Liver (tissue), 9 donors: ENCODE measurements around the gene RNF182. TPM values are rescaled to one million over a fixed set of nuclear protein-coding genes. Genes with fewer than 3 reads are reported as not detected.
"Not testable (repeated sequence)": the region's sequence is repeated elsewhere in the genome, so short reads cannot be mapped to it uniquely, and the experiment has no call there.

Source experiments
- DNase-seq: peaks from one replicate; pipeline ENCODE4 v3.0.0-alpha.2; 2017; ENCODE audit warnings: low spot score
- H3K27ac ChIP-seq, 2 donors: one replicate each; pipeline ENCODE4 v1.7.0; 2013; ENCODE audit warnings: inconsistent platforms in 2 of 2, low read length in 2 of 2, control low read depth in 1 of 2, low read depth in 1 of 2, mild to moderate bottlenecking in 1 of 2
- H3K27me3 ChIP-seq, 4 donors: one replicate each; pipeline versions ENCODE4 v1.6.1 to v1.7.0; 2013; ENCODE audit warnings: low read length in 3 of 4, inconsistent platforms in 1 of 4, mild to moderate bottlenecking in 1 of 4, moderate library complexity in 1 of 4; ENCODE audit not compliant: control insufficient read depth in 4 of 4, insufficient read depth in 4 of 4
- H3K36me3 ChIP-seq, 4 donors: one replicate each; pipeline versions ENCODE4 v1.6.1 to v1.7.0; 2013; ENCODE audit warnings: low read length in 3 of 4, mild to moderate bottlenecking in 3 of 4, low read depth in 1 of 4, moderate library complexity in 1 of 4; ENCODE audit not compliant: control insufficient read depth in 4 of 4, insufficient read depth in 3 of 4
- H3K4me1 ChIP-seq, 4 donors: one replicate each; pipeline versions ENCODE4 v1.6.1 to v1.7.0; 2013; ENCODE audit warnings: low read length in 3 of 4, mild to moderate bottlenecking in 3 of 4, moderate library complexity in 1 of 4; ENCODE audit not compliant: control insufficient read depth in 4 of 4, insufficient read depth in 4 of 4
- H3K4me3 ChIP-seq, 3 donors: one replicate each; pipeline versions ENCODE4 v1.6.1 to v1.7.0; 2013; ENCODE audit warnings: low read length in 3 of 3, control low read depth in 1 of 3, low read depth in 1 of 3, mild to moderate bottlenecking in 1 of 3
- H3K9ac ChIP-seq, 2 donors: one replicate each; pipeline ENCODE4 v1.7.0; 2013; ENCODE audit warnings: low read length in 2 of 2, mild to moderate bottlenecking in 2 of 2, moderate library complexity in 2 of 2, control low read depth in 1 of 2, low read depth in 1 of 2
- H3K9me3 ChIP-seq, 4 donors: one replicate each; pipeline versions ENCODE4 v1.6.1 to v1.7.0; 2013; ENCODE audit warnings: low read length in 3 of 4; ENCODE audit not compliant: control insufficient read depth in 4 of 4
- ATF3 ChIP-seq: IDR thresholded peaks from 2 replicates; pipeline ENCODE4 v1.6.1; 2016; ENCODE audit warnings: antibody characterized with exemption
- CTCF ChIP-seq: fragments of 150-350 bp; IDR thresholded peaks from 2 replicates; pipeline ENCODE4 v1.5.1; 2017; ENCODE audit warnings: improper control_type of control experiment, low read depth, low read length; ENCODE audit not compliant: missing input control
- EGR1 ChIP-seq, 2 donors: IDR thresholded peaks; 2 replicates each; pipeline ENCODE4 v1.6.1; 2016 to 2018; ENCODE audit warnings: antibody characterized with exemption in 2 of 2, low read depth in 2 of 2
- FOXA1 ChIP-seq: IDR thresholded peaks from 2 replicates; pipeline ENCODE4 v1.6.1; 2016; ENCODE audit warnings: antibody characterized with exemption
- FOXA2 ChIP-seq: IDR thresholded peaks from 2 replicates; pipeline ENCODE4 v1.6.1; 2016; ENCODE audit warnings: antibody characterized with exemption
- GABPA ChIP-seq, 2 donors: IDR thresholded peaks in 1 of 2; conservative IDR thresholded peaks in 1 of 2; 2 replicates each; pipeline ENCODE4 v1.6.1; 2016; ENCODE audit warnings: antibody characterized with exemption in 2 of 2, mild to moderate bottlenecking in 1 of 2, moderate library complexity in 1 of 2
- HNF4A ChIP-seq, 2 donors: conservative IDR thresholded peaks; 2 replicates each; pipeline ENCODE4 v1.6.1; 2016; ENCODE audit warnings: antibody characterized with exemption in 2 of 2, mild to moderate bottlenecking in 2 of 2
- HNF4G ChIP-seq: IDR thresholded peaks from 2 replicates; pipeline ENCODE4 v1.6.1; 2016; ENCODE audit warnings: antibody characterized with exemption
- JUND ChIP-seq, 2 donors: IDR thresholded peaks; 2 replicates each; pipeline ENCODE4 v1.6.1; 2016; ENCODE audit warnings: antibody characterized with exemption in 2 of 2
- NR2F2 ChIP-seq: IDR thresholded peaks from 2 replicates; pipeline ENCODE4 v1.6.1; 2016; ENCODE audit warnings: antibody characterized with exemption
- RAD21 ChIP-seq, 2 donors: IDR thresholded peaks; 2 replicates each; pipeline ENCODE4 v1.6.1; 2016; ENCODE audit warnings: antibody characterized with exemption in 2 of 2, mild to moderate bottlenecking in 2 of 2
- RXRA ChIP-seq, 2 donors: IDR thresholded peaks; 2 replicates each; pipeline ENCODE4 v1.6.1; 2017 to 2018; ENCODE audit warnings: antibody characterized with exemption in 2 of 2, mild to moderate bottlenecking in 1 of 2
- SP1 ChIP-seq: IDR thresholded peaks from 2 replicates; pipeline ENCODE4 v1.6.1; 2018; ENCODE audit warnings: antibody characterized with exemption, mild to moderate bottlenecking
- TAF1 ChIP-seq: conservative IDR thresholded peaks from 2 replicates; pipeline ENCODE4 v1.6.1; 2016; ENCODE audit warnings: antibody characterized with exemption, mild to moderate bottlenecking
- YY1 ChIP-seq: IDR thresholded peaks from 2 replicates; pipeline ENCODE4 v1.6.1; 2016; ENCODE audit warnings: antibody characterized with exemption, mild to moderate bottlenecking
- ZBTB33 ChIP-seq: IDR thresholded peaks from 2 replicates; pipeline ENCODE4 v1.6.1; 2016; ENCODE audit warnings: antibody characterized with exemption
- WGBS: extraction: QIAGEN DNeasy Blood & Tissue Kit; methylation state at CpG from one replicate; pipeline ENCODE4 v1.1.7; 2013; 5-methylcytosine and 5-hydroxymethylcytosine counted together
- polyA plus RNA-seq, 2 donors: library from polyadenylated mRNA; stranded (reverse) in 1 of 2; unstranded in 1 of 2; fragments of 200-250 nt in 1 of 2; fragments of >200 nt in 1 of 2; fragmentation: Nextera tagmentation in 1 of 2; extraction: Ambion mirVana in 1 of 2; gene quantifications; one replicate each; pipeline versions ENCODE4 v1.2.1 to v1.2.3, GENCODE V29; 2013 to 2015
- total RNA-seq, 2 donors: library from RNA; depleted of rRNA; stranded (reverse); fragments of >200 nt; gene quantifications; one replicate each; pipeline ENCODE4 v1.2.3, GENCODE V29; 2014
- TF ChIP-seq, protein P1 (sequence below): IDR thresholded peaks from 2 replicates; pipeline ENCODE4 v1.6.1; 2016; ENCODE audit warnings: antibody characterized with exemption
- donor health status: healthy.
- donor health status: healthy.
- donor health status: healthy.
- donor health status: healthy.
- donor health status: healthy.

The RNF182 gene
- total and polyA plus RNA-seq, 4 donors: 1.4 TPM; not detected in 3

- H3K9me3 ChIP-seq: peaks cover 0 to 5% (median 0%) of the 10 kb centered on the region in 4 donors
- TF ChIP-seq FOXA2 (no peak), ATF3 (no peak), HNF4A (conservative IDR thresholded peaks at IDR 0.05) (no peak), NR2F2 (no peak), RAD21 (IDR thresholded peaks at IDR 0.05) (no peak), JUND (IDR thresholded peaks at IDR 0.05) (no peak), RXRA (IDR thresholded peaks at IDR 0.05) (no peak), YY1 (no peak), GABPA (IDR thresholded peaks at IDR 0.05 in 1 of 2, conservative IDR thresholded peaks at IDR 0.05 in 1 of 2) (no peak)
- H3K27me3 ChIP-seq: peaks cover 0 to 4% (median 1%) of the 10 kb centered on the region in 4 donors
- no peak for DNase-seq
- H3K4me1 ChIP-seq: no peaks in the 10 kb centered on the region
- WGBS: 92% methylated on average over 2 of the region's 2 CpGs
- H3K36me3 ChIP-seq: no peaks in the 10 kb centered on the region
- H3K4me3 ChIP-seq: no peak overlapping the region
- H3K27ac ChIP-seq: no peak overlapping the region
- no peak overlapping the region for H3K9ac ChIP-seq
Observed at GRCh38 chr6:13934721-13935120, 10.0 kb downstream of the RNF182 start.

DNA sequence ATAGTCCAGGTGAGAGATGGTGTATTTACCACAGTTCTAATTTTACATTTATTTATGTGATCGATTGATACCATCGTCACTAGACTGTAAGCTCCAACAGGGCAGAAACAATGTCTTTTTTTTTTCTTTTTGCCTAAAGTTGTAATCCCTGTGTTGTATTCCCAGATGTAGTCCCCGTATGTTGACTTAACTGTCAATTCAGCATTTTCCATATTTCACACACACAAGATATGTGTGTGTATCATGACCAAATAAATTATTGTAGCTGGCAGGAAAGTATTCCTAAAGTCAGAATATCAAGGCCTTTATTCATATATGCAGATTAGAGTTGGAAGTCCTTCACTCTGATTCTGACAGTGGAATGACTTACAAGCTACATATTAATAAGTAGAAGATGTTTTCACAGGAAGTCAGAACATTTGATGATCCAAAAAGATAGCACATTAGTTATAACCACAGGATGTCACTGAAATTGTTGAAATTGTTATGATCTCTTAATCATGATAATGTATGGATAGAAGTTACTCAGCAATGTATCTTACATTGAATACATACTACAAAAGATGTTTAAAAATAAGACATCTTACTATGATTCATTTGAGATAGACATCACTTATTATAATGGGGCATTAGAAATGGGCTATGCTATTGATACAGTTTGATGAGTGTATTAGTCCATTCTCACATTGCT, 10.6 kb downstream of the RNF182 start:
- WGBS: 89% methylated on average over 3 of the region's 3 CpGs
- DNase-seq: no peak
- Histone ChIP-seq H3K4me1 (no peaks in the 10 kb centered on the region), H3K9ac (no peak overlapping the region), H3K4me3 (no peak overlapping the region), H3K27ac (no peak overlapping the region), H3K27me3 (peaks cover 0 to under 1% (median 0%) of the 10 kb centered on the region in 4 donors), H3K36me3 (no peaks in the 10 kb centered on the region), H3K9me3 (peaks cover 0 to 5% (median 0%) of the 10 kb centered on the region in 4 donors)
- no peak for TF ChIP-seq ATF3
- TF ChIP-seq CTCF: no peak
- TF ChIP-seq HNF4A (conservative IDR thresholded peaks at IDR 0.05): no peak
- TF ChIP-seq EGR1 (IDR thresholded peaks at IDR 0.05; ENCODE audit: low read depth in 2 of 2): no peak
- TF ChIP-seq HNF4G: no peak
- no peak for TF ChIP-seq SP1
- no peak for TF ChIP-seq FOXA2
- no peak for TF ChIP-seq TAF1
- TF ChIP-seq YY1: no peak
- no peak for TF ChIP-seq FOXA1
- TF ChIP-seq, protein P1, sequence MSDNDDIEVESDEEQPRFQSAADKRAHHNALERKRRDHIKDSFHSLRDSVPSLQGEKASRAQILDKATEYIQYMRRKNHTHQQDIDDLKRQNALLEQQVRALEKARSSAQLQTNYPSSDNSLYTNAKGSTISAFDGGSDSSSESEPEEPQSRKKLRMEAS: no peak
- TF ChIP-seq NR2F2: no peak
- TF ChIP-seq ZBTB33: no peak
- TF ChIP-seq GABPA (IDR thresholded peaks at IDR 0.05 in 1 of 2, conservative IDR thresholded peaks at IDR 0.05 in 1 of 2): no peak

GRCh38 chr6:13935881-13936261, 11.1 kb downstream of the RNF182 start:
- WGBS: 82% methylated on average over 3 of the region's 3 CpGs

More at GRCh38 chr6:13935881-13936261, 11.1 kb downstream of the RNF182 start:
- not testable (repeated sequence) for H3K9me3 ChIP-seq, H3K27me3 ChIP-seq, H3K9ac ChIP-seq, H3K4me3 ChIP-seq, H3K4me1 ChIP-seq, DNase-seq, H3K27ac ChIP-seq, H3K36me3 ChIP-seq
